Spleen (tissue), 11 donors: ENCODE data around the gene PSMD13. TPM values are rescaled to one million over a fixed set of nuclear protein-coding genes. Genes with fewer than 3 reads are reported as not detected.

Experiments
- DNase-seq: peaks from one replicate; pipeline ENCODE4 v3.0.0-alpha.2; 2020
- H3K27ac ChIP-seq, 8 donors: fragments of 200-600 bp; sonication (generic) in 7 of 8; 1 replicate in 4 of 8; 2 replicates in 4 of 8; pipeline versions ENCODE4 v1.5.0 to v1.8.0; 2016 to 2021; ENCODE audit warnings: inconsistent platforms in 4 of 8, mild to moderate bottlenecking in 4 of 8, moderate library complexity in 1 of 8
- H3K27me3 ChIP-seq, 7 donors: fragments of 200-600 bp; sonication (generic) in 6 of 7; replicated peaks in 1 of 7; 1 replicate in 4 of 7; 2 replicates in 3 of 7; pipeline versions ENCODE4 v1.5.0 to v1.8.0; 2016 to 2021; ENCODE audit warnings: inconsistent platforms in 3 of 7, mild to moderate bottlenecking in 1 of 7
- H3K36me3 ChIP-seq, 6 donors: fragments of 200-600 bp; sonication (generic) in 5 of 6; 1 replicate in 4 of 6; 2 replicates in 2 of 6; pipeline versions ENCODE4 v1.5.0 to v1.8.0; 2016 to 2021; ENCODE audit warnings: inconsistent platforms in 2 of 6
- H3K4me1 ChIP-seq, 6 donors: fragments of 200-600 bp; sonication (generic) in 5 of 6; 1 replicate in 3 of 6; 2 replicates in 3 of 6; pipeline versions ENCODE4 v1.5.0 to v1.8.0; 2016 to 2021; ENCODE audit warnings: inconsistent platforms in 3 of 6
- H3K4me3 ChIP-seq, 8 donors: fragments of 200-600 bp; sonication (generic) in 7 of 8; 1 replicate in 4 of 8; 2 replicates in 4 of 8; pipeline versions ENCODE4 v1.5.0 to v1.8.0; 2016 to 2021; ENCODE audit warnings: inconsistent platforms in 4 of 8, mild to moderate bottlenecking in 4 of 8, moderate library complexity in 2 of 8
- H3K9me3 ChIP-seq, 8 donors: fragments of 200-600 bp; sonication (generic) in 7 of 8; 1 replicate in 4 of 8; 2 replicates in 4 of 8; pipeline versions ENCODE4 v1.5.0 to v1.8.0; 2016 to 2021; ENCODE audit warnings: inconsistent platforms in 4 of 8
- POLR2A ChIP-seq, 3 donors: fragments of 450-650 bp; IDR thresholded peaks; one replicate each; pipeline ENCODE4 v1.5.1; 2017; ENCODE audit warnings: antibody characterized with exemption in 3 of 3, mild to moderate bottlenecking in 1 of 3
- POLR2AphosphoS5 ChIP-seq, 3 donors: sonication (generic); formaldehyde crosslinking; IDR thresholded peaks; one replicate each; pipeline ENCODE4 v1.5.1; 2017; ENCODE audit warnings: antibody characterized with exemption in 3 of 3
- WGBS, 5 donors: extraction: QIAGEN DNeasy Blood & Tissue Kit in 3 of 5; methylation state at CpG; one replicate each; pipeline versions ENCODE4 v1.1.5 to v1.1.7; 2013 to 2018; 5-methylcytosine and 5-hydroxymethylcytosine counted together
- intact Hi-C: fragments of 100-400 bp; cut with DNase I; formaldehyde crosslinking; loops from one replicate; pipeline ENCODE4 v1.15.0; 2023; ENCODE audit warnings: low total_unique reads
- polyA plus RNA-seq, 3 donors: library from polyadenylated mRNA; stranded (reverse); fragments of 200-250 nt; gene quantifications; one replicate each; pipeline ENCODE4 v1.2.1, GENCODE V29; 2013
- total RNA-seq, 7 donors: library from RNA; depleted of rRNA in 3 of 7; stranded (reverse); fragments of >200 nt in 3 of 7; fragmentation: NEBNext Ultra II Directional in 4 of 7; extraction: Animal tissue kit (Norgen Biotek cat#: 25700) in 4 of 7; gene quantifications; one replicate each; pipeline versions ENCODE4 v1.1.0 to v1.2.1, GENCODE V29; 2016 to 2021
- TF ChIP-seq, protein P1 (sequence below), 11 experiments: fragments of 200-600 bp in 7 of 11; fragments of 450-650 bp in 4 of 11; sonication (generic) in 4 of 11; IDR thresholded peaks in 8 of 11; conservative IDR thresholded peaks in 3 of 11; 1 replicate in 7 of 11; 2 replicates in 4 of 11; pipeline versions ENCODE4 v1.4.0 to v1.8.0; 2016 to 2021; ENCODE audit warnings: antibody characterized with exemption in 11 of 11, inconsistent platforms in 4 of 11, mild to moderate bottlenecking in 1 of 11
- donor health status: healthy with polysubstance abuse.
- donor health status: DM: no; HTN: no; CAD: no; lungs with moderate emphysema.
- donor health status: DM: no; HTN: no; CAD: no.
- donor health status: Bipolar disorder and iron deficiency.
- donor health status: healthy.
- donor health status: DM: no; HTN: no; CAD: no.
- donor health status: DM: yes; HTN: yes; CAD: no.

PSMD13 gene
- total and polyA plus RNA-seq, 10 donors = 93.6 to 229 (median 102) TPM

DNA sequence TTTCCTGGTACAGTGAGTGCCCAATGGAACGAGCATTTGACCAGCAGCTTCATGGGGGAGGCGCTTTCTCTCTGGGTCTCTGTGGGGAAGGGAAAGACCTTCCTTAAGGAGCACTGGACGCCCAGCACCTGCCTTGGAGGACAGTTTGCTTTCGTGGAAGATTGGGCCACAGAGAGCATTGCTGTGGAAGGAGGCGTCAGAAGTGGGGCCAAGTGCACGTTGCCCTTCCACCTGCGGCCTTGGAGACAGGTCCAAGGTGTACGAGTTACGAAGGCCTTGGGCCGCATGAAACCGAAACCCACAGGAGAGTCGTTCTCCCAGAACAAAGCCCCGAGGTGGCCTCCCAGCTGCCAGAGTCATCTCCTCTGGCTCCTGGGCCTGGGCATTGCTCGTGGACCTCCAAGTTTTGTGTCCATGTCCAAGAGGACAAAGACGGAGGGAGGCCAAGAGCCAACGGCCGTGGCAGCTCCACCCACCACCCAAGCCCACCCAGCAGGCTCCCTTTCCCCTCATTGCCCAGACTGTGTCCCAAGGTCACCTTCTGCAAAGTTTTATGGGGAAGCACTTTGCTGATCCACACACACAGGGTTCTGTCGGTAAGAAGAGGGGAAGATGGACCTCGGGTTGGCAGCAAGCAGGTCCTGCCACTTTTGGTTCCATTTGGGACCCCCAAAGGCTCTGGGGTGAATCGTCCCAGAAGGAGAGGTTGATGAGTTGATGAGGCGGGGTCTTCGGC lies 35.6 kb downstream of the PSMD13 start:
- H3K4me1 ChIP-seq = peaks cover 0 to 52% (median 19%) of the 10 kb centered on the region in 6 donors
- TF ChIP-seq POLR2AphosphoS5 (IDR thresholded peaks at IDR 0.05) (no peak), POLR2A (IDR thresholded peaks at IDR 0.05) (no peak)
- TF ChIP-seq, protein P1, sequence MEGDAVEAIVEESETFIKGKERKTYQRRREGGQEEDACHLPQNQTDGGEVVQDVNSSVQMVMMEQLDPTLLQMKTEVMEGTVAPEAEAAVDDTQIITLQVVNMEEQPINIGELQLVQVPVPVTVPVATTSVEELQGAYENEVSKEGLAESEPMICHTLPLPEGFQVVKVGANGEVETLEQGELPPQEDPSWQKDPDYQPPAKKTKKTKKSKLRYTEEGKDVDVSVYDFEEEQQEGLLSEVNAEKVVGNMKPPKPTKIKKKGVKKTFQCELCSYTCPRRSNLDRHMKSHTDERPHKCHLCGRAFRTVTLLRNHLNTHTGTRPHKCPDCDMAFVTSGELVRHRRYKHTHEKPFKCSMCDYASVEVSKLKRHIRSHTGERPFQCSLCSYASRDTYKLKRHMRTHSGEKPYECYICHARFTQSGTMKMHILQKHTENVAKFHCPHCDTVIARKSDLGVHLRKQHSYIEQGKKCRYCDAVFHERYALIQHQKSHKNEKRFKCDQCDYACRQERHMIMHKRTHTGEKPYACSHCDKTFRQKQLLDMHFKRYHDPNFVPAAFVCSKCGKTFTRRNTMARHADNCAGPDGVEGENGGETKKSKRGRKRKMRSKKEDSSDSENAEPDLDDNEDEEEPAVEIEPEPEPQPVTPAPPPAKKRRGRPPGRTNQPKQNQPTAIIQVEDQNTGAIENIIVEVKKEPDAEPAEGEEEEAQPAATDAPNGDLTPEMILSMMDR (IDR thresholded peaks at IDR 0.05 in 8 of 11, conservative IDR thresholded peaks at IDR 0.05 in 3 of 11) = no peak
- no peaks in the 10 kb centered on the region for H3K36me3 ChIP-seq
- no peak for DNase-seq
- WGBS, 5 donors = 86 to 94% (median 90%) methylated on average over 21 to 22 of the region's 22 CpGs
- intact Hi-C loops = no loop called here
- H3K27ac ChIP-seq = peak overlapping the region in 1 of 8 donors; percentile 16
- H3K27me3 ChIP-seq = no peaks in the 10 kb centered on the region
- H3K9me3 ChIP-seq = peaks cover 0 to 6% (median 0%) of the 10 kb centered on the region in 8 donors
- no peak overlapping the region for H3K4me3 ChIP-seq

DNA sequence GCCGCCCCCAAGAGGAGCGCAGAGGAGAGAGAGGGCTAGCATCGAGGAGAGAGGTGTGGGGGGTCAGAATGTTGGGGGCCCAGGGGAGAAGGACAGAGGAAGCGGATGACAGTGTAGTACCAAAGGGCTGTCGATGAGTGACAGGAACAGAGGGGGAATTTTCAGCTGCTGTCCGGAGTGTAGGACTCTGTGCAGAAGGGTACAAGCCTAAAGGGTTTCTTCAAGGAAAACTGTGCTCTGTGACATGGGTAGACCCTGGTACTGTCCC lies 36.1 kb downstream of the PSMD13 start:
- Histone ChIP-seq H3K27ac (no peak overlapping the region), H3K4me3 (no peak overlapping the region), H3K27me3 (peaks cover 0 to under 1% (median 0%) of the 10 kb centered on the region in 7 donors), H3K9me3 (peaks cover 0 to 6% (median 0%) of the 10 kb centered on the region in 8 donors), H3K4me1 (peaks cover 0 to 54% (median 19%) of the 10 kb centered on the region in 6 donors), H3K36me3 (no peaks in the 10 kb centered on the region)
- intact Hi-C loops = no loop called here
- DNase-seq = peak; percentile 54
- 85 to 94% (median 91%) methylated on average over 6 of the region's 6 CpGs for WGBS, 5 donors
- TF ChIP-seq, protein P1 (IDR thresholded peaks at IDR 0.05 in 8 of 11, conservative IDR thresholded peaks at IDR 0.05 in 3 of 11) = no peak
- no peak for TF ChIP-seq POLR2A (IDR thresholded peaks at IDR 0.05)
- no peak for TF ChIP-seq POLR2AphosphoS5 (IDR thresholded peaks at IDR 0.05)

GRCh38 chr11:276219-276618 lies 39.4 kb downstream of the PSMD13 start:
- H3K9me3 ChIP-seq = peaks cover 0 to 6% (median 0%) of the 10 kb centered on the region in 8 donors
- TF ChIP-seq POLR2AphosphoS5 (IDR thresholded peaks at IDR 0.05) (no peak), POLR2A (IDR thresholded peaks at IDR 0.05) (no peak)
- TF ChIP-seq, protein P1 (IDR thresholded peaks at IDR 0.05 in 8 of 11, conservative IDR thresholded peaks at IDR 0.05 in 3 of 11) = no peak
- H3K27me3 ChIP-seq = peaks cover 0 to 34% (median 31%) of the 10 kb centered on the region in 7 donors
- H3K4me1 ChIP-seq = peaks cover 20 to 57% (median 31%) of the 10 kb centered on the region in 6 donors
- no peaks in the 10 kb centered on the region for H3K36me3 ChIP-seq
- no peak for DNase-seq
- no peak overlapping the region for H3K4me3 ChIP-seq
- intact Hi-C loops = no loop called here
- H3K27ac ChIP-seq = peak overlapping the region in 2 of 8 donors; percentile 86 to 89
